Right renal pelvis (tissue), 4 donors: ENCODE results near the gene WDR19. TPM values are rescaled to one million over a fixed set of nuclear protein-coding genes. Genes with fewer than 3 reads are reported as not detected.
"Not testable (repeated sequence)": the region's sequence is repeated elsewhere in the genome, so short reads cannot be mapped to it uniquely, and the experiment has no call there.

Experiments used
- DNase-seq, 4 donors: peaks; one replicate each; pipeline ENCODE4 v3.0.0-alpha.2; 2013; ENCODE audit warnings: low read depth in 4 of 4, low spot score in 3 of 4, missing footprints in 1 of 4
- polyA plus RNA-seq, 4 donors: library from polyadenylated mRNA; unstranded; fragments of 120-200 nt; gene quantifications; one replicate each; pipeline ENCODE4 v1.2.1, GENCODE V29; 2013; ENCODE audit not compliant: insufficient read length in 4 of 4

Gene WDR19
- polyA plus RNA-seq, result 10 to 100 TPM; 73.5 to 89.4 (median 79.8) TPM

DNA sequence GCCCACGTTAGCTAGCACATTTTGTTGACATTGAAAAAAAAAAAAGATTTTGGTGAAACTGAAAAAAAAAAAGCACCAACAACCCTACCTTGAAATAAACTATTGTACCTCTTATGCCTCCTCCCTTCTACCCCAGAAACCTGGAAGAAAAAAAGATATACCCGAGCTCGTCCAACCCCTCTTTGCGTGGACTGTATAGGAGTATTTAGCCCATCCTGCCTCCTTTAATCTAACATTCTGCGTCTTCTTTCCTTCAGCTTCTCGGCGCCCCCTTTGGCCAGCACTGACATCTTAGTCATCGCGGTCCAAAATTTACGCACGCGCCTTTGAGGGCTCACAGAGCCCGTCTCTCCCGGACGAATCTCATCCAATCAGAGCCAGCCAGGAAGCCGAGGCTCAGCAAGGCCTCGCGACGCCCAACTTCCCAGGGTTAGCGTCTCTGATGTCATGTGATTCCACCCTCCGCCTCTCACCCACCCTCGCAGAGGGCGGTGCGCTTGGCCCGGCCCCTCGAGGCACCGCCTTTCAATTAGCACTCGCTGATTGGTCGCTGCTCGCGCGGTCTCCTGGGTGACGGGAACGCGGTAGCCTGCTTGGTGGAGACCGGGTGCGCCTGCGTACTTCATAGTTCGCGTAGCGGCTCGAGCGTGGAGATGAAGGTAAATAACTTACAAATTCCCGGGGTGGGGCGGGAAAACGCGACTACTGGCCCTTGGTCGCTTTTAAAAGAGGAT is at the start of gene WDR19:
WDR19 (plus strand) TSS at position 625 of the 734 bp plus-strand sequence; CDS start at position 654, 29 bp downstream.
- DNase-seq, result peak; percentile 94 to 99 (median 98)

DNA sequence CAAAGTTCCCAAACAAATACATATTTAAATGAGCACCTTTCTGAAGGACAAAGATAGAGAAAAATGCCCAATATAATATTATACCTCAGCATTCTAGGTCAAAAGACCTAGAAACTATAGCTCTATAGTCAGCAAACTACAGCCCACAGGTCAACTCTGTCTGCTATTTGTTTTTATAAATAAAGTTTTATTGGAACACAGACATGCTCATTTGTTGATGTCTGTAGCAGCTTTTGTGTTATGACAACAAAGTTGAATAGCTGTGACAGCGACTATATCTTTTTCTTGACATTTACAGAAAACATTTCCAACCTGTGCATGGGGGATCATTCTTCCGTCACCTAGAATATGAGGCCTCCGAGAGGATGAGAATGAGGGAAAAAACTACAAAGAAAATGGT is 48.7 kb upstream of the WDR19 start:
- DNase-seq, result no peak

DNA sequence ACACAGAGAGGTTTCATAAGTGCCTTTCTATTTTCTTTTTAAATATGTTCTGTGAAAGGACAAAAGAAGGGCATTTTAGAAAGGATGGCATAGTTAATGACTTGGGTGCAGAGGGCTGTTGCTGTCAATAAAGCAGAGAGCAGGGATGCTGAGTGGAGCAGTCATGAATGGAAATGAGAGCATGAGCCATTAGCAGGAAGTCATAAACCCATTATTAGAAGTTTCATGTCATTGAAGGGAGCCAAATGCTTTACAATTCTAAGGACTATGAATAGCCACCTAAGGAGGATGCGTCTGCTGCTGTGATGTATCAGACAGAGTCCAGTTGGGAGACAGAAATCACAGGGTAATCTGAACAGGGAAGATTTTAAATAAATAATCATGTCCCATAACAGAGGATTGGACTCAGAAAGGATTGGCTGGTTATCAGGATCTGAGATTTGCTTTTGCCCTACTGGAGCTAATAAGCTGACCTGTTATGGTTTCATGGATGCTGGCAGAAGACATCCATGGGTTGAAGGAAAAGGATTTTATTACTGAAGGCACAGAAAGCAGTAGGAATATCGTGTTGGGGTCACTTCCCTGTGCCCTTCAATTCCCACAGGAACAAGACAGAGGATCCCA is 47.5 kb upstream of the WDR19 start:
- DNase-seq, result no peak

DNA sequence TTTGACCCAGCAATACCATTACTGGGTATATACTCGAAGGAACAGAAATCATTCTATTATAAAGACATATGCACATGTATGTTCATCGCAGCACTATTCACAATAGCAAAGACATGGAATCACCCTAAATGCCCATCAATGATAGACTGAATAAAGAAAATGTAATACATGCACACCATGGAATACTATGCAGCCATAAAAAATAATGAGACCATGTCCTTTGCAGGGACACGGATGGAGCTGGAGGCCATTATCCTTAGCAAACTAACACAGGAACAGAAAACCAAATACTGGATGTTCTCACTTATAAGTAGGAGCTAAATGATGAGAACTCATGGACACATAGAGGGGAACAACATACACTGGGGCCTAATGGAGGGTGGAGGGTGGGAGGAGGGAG is 44.1 kb upstream of the WDR19 start:
- DNase-seq, result not testable (repeated sequence)

DNA sequence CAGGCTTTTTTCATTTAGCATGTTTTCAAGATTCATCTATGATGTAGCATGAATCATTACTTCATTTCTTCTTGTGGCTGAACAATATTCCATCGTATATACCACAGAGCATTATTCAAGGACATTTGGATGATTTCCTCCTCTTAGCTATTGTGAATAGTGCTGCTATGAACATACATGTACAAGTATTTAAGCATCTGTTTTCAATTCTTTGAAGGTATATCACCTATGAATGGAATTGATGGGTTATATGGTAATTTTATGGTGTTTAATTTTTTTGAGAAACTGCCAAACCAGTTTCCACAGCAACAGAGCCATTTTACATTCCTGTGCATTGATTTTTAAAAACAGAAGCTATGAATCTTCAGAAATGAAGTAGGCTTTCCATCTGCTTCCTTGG is 36.1 kb upstream of the WDR19 start:
- no peak for DNase-seq

DNA sequence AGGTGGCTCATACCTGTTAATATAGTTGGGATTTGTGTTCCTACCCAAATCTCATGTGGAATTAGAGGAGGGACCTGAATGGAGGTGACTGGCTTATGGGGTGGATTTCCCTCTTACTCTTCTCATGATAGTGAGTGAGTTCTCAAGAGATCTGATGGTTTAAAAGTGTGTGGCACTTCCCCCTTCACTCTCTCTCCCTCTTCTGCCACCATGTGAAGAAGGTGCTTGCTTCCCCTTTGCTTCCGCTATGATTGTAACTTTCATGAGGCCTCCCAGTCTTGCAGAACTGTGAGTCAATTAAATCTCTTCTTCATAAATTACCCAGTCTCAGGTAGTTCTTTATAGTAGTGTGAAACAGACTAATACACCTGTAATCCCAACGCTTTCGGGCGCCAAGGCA is 28.3 kb upstream of the WDR19 start:
- DNase-seq, result no peak

DNA sequence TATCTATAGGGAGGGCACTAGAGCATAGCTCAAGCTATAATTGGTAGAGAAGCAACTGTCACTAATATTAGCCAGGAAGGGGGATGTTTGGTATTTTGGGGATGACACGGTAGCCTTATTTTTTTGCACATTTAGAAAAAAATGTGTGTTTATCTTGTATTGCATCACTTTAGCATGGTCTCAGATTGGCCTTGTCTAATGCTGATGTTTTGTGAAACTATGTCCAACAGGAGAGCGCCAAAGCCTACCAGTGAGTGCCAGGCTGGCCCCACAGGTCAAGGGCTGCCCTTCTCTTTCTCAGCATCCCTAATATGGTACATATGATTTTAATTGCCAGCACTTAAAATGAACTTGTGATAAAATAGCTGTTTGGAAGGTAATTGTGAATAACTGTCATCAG is 24.8 kb upstream of the WDR19 start:
- no peak for DNase-seq

DNA sequence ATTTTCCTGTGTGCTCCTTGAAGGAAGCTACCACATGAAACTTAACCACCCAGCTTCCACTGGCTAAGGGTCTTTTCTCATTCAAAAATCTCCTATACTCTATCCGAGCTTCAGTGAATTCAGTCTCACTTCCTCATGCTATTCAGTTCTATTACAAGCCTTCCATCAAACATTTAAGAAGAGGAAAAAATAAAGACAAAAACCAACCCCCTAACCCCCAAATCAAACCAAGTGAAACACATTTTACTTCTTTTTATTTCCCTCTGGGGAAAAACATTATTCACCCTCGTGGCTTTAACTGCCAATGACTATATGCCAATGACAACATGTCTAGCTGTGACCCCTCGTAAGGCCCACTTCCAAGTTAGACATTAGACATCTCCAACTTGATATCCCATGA is 16.2 kb upstream of the WDR19 start:
- DNase-seq, result no peak

DNA sequence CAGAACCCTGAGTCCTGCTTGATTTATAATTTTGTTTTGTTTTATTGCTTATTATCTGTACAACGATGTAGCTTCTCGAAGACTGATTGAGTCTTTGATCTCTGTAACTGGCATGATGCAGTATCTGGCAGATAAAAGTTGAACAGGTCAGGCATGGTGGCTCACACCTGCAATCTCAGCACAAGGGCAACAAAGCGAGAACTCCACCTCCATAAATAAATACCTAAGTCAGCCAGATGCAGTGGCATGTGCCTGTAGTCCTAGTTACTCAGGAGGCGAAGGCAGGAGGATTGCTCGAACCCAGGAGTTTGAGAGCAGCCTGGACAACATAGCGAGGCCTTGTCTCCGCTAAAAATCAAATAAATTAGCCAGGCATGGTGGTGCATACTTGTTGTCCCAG is 15.7 kb upstream of the WDR19 start:
- no peak for DNase-seq

DNA sequence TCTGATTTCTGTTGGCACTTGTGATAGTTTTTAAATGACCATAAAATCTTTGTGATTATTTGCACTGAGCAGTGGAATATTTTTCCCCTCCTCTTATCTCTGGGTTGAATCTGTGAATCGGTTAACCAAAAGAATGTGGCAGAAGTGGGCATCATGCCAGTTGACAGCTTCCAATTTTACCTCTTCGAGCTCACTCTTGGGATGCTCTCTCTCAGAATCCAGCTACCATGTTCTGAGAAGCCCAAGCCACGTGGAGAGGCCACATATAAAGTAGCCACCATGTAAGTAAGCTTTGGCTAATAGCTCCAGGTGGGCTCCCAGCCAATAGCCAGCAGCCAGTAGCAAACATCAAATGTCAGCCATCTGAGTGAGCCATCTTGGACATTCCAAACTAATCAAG is 12.9 kb upstream of the WDR19 start:
- DNase-seq, result no peak

DNA sequence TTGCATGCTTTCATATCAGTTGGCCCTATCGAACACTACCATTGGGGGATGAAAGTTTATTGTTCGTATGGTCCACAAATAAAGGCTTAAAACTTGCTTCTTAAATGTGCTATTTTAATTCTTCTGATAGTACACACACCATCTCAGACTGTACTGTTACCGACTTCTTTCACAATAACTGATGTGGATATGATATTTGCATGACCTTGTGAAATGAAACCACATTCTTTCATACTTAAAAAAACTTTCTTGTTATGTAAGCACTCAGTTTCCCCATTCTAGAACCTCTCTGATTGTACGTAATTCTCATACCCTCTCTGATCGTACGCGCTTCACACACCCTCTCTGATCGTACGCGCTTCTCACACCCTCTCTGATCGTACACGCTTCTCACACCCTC is 12.0 kb upstream of the WDR19 start:
- no peak for DNase-seq

DNA sequence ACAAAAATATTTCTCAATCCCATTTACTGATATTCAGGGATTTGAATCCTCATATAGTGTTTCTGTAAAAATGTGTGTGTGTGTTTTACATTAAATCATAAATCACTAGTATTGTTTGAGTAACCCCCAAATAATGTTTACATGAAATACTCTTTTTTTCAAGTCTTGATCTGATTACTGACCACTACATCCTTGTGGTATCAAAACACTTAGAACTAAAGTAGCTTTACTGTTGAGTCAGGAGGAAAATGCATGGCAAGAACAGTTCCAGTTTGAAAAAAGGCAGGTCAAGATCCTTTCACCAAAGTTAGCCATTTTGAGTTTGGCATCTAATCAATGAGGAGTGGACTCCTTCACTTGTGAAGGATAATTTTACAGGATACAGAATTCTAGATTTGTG is 3.6 kb upstream of the WDR19 start:
- no peak for DNase-seq

DNA sequence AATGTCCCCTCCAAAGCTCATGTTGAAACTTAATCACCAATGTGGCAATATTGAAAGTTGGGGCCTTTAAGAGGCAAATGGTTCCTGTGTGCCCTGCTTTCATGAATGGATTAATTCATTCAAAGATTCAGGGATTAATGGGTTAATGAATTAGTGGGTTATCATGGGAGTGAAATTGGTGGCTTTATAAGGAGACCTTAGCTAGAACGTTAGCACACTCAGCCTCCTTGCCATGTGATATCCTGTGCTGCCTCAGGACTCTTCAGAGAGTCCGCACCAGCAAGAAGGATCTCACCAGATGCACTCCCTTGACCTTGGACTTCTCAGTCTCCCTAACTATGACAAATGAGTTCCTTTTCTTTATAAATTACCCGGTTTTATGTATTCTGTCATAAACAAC is 2.6 kb upstream of the WDR19 start:
- DNase-seq, result no peak

DNA sequence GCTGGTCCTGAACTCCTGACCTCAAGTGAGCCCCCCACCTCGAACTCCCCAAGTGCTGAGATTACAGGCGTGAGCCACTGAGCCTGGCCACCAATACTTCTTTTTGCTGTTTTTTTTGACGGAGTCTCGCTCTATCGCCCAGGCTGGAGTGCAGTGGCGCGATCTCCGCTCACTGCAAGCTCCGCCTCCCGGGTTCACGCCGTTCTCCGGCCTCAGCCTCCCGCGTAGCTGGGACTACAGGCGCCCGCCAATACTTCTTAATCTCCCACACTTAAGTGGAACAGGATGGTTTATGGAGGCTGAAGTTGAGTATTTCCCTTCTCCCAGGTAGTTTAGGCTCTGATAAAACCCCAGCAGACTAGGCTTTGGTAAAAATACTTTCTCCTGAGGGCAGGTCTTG is 1.7 kb upstream of the WDR19 start:
- not testable (repeated sequence) for DNase-seq

DNA sequence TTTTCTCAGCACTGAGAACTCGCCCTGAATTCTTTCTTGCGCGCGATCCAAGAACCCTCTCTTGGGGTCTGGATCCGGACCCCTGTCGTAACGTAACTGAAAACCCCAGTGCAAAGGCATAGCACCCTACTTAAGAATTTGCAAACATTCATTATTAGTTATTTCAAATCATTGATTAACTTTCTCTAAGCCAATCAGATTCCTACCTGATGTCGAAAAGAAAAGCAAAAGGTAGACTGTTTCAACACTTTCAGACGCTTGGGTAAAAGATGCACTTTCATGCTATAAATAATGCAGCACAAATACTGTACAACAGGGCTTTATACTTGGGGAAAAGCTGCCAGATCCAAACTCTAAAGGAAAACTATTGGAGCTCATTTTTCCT is 817 bp upstream of the WDR19 start:
- no peak for DNase-seq

DNA sequence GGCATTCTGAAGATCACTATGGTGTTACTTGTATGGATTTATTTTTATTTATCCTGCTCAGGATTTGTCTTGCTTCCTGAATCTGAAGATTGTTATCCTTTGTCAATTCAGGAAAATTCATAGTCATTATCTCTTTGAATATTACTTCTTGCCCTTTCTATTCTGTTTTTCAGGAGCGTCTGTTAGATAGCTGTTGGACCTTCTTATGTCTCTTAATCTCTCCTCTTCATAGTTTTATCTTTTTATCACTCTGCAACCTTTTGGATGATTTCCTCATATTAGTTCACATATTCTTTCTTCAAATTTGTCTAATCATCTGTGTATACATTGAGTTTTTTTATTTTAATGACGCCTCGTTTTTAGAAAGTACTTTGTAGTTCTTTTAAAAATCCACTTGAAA is 19.6 kb downstream of the WDR19 start:
- DNase-seq, result no peak

DNA sequence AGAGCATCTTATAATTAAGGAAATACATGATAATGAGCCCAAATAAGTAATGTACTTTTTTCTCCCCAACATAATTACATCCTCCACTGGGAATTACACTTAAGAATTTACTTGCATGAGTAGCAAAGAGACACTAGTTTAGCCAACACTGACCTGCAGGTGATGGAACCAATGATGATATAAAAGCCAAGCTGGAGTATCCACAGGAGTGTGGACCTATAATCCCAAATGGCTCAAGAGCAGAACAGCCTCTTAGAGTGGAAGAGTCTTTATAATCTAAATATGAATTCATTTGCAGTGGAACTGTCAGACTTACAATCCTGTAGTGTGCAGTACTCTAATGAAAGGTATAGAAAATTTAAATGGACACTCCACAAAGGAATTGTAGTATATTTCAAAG is 22.2 kb downstream of the WDR19 start:
- no peak for DNase-seq

DNA sequence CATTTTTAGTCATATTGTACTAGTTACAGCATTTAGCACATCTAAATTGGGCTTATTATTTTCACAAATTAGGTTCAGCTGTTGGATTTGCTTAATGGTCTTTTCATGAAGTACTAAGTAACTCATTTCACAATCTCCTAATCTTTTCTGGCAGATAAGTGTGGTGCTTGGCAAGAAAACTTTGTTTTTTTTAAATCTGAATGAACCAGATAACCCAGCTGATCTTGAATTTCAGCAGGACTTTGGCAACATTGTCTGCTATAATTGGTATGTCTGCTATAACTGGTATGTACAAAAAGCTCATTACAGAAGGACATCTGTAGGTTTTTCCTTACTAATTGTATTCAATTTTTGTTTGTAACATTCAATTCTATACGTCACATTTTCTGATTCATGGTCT is 22.7 kb downstream of the WDR19 start:
- DNase-seq, result no peak

DNA sequence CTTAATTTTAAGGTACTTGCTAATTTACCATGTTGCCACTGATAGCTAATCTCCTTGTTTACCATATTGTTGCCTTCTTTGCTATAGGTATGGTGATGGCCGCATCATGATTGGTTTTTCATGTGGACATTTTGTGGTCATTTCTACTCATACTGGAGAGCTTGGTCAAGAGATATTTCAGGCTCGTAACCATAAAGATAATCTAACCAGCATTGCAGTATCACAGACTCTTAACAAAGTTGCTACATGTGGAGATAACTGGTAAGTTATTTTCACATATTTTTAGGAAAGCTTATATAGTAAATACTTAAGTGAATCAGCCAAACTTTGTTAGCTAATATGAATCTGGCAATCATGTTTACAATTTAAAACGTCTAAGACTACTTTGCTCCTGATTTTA is 23.1 kb downstream of the WDR19 start:
- no peak for DNase-seq

DNA sequence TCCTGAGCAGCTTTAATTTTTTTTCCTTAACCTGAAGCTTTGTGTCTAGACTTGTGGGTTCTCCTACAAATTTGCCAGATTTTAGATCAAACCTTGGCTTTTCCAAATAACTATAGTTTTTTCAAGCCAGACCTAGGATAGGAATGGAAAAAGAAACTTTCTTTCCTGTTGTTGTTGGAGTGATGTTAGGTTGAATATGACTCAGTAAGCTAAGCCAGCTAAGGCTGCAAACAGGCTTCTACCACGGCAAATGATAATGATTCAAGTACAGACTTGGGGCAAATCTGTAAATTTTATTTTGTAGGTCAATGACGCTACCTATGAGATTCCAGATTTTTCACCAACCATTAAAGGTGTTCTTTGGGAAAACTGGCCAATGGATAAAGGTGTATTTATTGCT is 45.6 kb downstream of the WDR19 start:
- no peak for DNase-seq

DNA sequence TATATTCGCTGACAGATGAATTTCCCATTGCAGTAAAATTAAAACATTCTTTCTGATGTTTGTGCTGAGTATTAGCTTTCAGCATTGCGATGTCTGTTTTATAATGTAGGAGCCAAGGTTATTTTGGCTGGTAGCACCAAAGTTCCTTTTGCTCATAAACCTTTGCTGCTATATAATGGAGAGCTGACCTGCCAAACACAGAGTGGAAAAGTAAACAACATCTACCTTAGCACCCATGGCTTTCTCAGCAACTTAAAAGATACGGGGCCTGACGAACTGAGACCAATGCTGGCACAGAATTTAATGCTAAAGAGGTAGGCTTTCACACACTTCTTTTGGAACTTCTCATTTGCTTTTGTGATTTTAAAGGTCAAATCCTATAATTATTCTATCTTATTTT is 46.0 kb downstream of the WDR19 start:
- DNase-seq, result no peak

DNA sequence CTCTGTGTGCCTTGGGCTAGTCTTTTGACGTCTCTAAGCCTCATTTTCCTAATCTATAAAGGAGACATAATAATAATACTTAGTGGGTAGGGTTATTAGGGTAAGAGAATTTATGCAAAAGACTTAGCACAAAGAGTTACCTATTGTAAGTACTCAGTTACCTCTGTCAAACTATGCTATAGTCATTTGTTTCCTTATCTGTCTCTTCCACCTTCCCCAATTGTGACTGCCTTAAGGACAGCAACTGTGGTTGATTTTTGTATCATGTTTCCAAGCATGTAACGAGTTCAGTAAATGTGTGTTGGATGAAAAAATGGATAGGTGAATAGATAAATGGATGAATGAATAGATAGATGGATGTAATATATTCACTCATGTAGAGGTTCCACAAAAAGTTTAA is 48.1 kb downstream of the WDR19 start:
- no peak for DNase-seq

DNA sequence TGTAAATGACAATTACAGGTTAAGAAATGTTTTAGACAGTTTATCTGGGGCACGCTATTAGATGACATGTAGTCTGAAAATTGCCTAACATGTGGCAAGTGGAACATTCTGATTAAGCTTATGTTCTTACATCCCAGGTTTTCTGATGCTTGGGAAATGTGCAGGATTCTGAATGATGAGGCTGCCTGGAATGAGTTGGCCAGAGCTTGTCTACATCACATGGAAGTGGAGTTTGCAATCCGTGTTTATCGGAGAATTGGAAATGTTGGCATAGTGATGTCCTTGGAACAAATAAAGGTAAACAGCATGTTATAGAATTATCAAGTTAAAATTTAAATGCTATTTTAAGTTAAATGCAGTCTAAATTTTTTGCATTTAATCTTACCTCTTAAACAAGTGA is 49.3 kb downstream of the WDR19 start:
- DNase-seq, result no peak
